Lower lobe of right lung (tissue), 2 donors: ENCODE results near the gene FSTL1. TPM values are rescaled to one million over a fixed set of nuclear protein-coding genes. Genes with fewer than 3 reads are reported as not detected.

Source experiments
- ATAC-seq, 2 donors: fragments of 200-7000 bp; cut with Tn5 transposase; one replicate each; pipeline ENCODE4 v1.9.1; 2020 to 2022; ENCODE audit warnings: mild to moderate bottlenecking in 2 of 2, moderate library complexity in 2 of 2
- DNase-seq: peaks from one replicate; pipeline ENCODE4 v3.0.0-alpha.2; 2020
- H3K27ac ChIP-seq: fragments of 200-600 bp; one replicate; pipeline ENCODE4 v1.8.0; 2022
- H3K27me3 ChIP-seq: fragments of 200-600 bp; one replicate; pipeline ENCODE4 v1.8.0; 2022; ENCODE audit warnings: low read depth
- H3K36me3 ChIP-seq: fragments of 200-600 bp; one replicate; pipeline ENCODE4 v1.8.0; 2022; ENCODE audit warnings: mild to moderate bottlenecking
- H3K4me1 ChIP-seq: fragments of 200-600 bp; one replicate; pipeline ENCODE4 v1.8.0; 2022
- H3K4me3 ChIP-seq: fragments of 200-600 bp; one replicate; pipeline ENCODE4 v1.8.0; 2022; ENCODE audit warnings: mild to moderate bottlenecking
- H3K9me3 ChIP-seq: fragments of 200-600 bp; one replicate; pipeline ENCODE4 v1.8.0; 2022
- intact Hi-C: fragments of 100-400 bp; cut with DNase I; formaldehyde crosslinking; loops from one replicate; pipeline ENCODE4 v1.11.0; 2022
- total RNA-seq: library from RNA; stranded (reverse); fragmentation: NEBNext Ultra II Directional; extraction: Animal tissue kit (Norgen Biotek cat#: 25700); gene quantifications from one replicate; pipeline ENCODE4 v1.2.1, GENCODE V29; 2021
- TF ChIP-seq, protein P1 (sequence below): fragments of 200-600 bp; IDR thresholded peaks from one replicate; pipeline ENCODE4 v1.8.0; 2022; ENCODE audit warnings: antibody characterized with exemption, mild to moderate bottlenecking
- donor health status: DM: no; HTN: yes; CAD: no; lungs with severe emphysema.

Gene FSTL1
- total RNA-seq, 1 donor from 2014 or later, result 233 TPM

DNA sequence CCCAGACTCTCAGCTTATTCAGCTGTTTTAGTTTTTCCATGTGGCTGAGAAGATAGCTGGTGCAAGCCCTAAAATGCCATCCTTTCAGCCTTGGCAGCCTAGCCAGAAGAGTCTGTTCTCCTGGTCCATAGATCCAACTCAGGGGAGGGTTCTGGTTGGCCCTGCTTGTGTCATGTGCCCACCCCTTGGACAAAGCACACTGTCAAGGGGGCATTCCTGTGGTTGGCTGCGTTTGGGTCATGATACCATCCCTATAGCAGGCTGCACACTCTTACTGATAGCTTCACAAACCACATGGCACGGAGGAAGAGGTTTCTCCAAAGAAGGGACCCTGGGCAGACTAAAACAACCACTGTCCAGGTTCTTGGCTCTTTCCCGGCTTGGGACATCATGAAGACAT is 8.4 kb upstream of the FSTL1 start:
- Histone ChIP-seq H3K9me3 (no peaks in the 10 kb centered on the region), H3K27me3 (no peaks in the 10 kb centered on the region), H3K4me3 (no peak overlapping the region), H3K27ac (no peak overlapping the region), H3K36me3 (no peaks in the 10 kb centered on the region), H3K4me1 (no peaks in the 10 kb centered on the region)
- DNase-seq (no peak), ATAC-seq (no peak)
- TF ChIP-seq, protein P1, sequence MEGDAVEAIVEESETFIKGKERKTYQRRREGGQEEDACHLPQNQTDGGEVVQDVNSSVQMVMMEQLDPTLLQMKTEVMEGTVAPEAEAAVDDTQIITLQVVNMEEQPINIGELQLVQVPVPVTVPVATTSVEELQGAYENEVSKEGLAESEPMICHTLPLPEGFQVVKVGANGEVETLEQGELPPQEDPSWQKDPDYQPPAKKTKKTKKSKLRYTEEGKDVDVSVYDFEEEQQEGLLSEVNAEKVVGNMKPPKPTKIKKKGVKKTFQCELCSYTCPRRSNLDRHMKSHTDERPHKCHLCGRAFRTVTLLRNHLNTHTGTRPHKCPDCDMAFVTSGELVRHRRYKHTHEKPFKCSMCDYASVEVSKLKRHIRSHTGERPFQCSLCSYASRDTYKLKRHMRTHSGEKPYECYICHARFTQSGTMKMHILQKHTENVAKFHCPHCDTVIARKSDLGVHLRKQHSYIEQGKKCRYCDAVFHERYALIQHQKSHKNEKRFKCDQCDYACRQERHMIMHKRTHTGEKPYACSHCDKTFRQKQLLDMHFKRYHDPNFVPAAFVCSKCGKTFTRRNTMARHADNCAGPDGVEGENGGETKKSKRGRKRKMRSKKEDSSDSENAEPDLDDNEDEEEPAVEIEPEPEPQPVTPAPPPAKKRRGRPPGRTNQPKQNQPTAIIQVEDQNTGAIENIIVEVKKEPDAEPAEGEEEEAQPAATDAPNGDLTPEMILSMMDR, result no peak
- intact Hi-C loops, result no loop called here

DNA sequence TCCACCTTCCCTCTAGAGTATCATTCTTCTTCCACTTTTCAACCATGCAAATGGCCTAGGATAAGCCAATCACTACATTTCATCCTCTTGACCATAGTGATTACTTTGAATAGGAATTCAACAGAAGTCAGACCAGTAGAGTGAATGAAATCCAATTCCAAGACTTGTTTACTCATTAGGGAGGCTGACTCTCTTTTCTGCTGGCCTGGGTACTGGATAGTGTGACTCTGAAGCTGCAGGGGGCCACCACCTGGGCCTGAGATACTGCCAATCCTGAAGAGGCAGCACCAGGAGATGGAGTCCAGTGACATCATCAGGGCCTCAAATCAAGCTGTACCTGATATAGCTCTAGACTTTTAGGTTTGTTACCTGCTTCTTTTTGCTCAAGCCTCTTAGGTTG is 7.0 kb upstream of the FSTL1 start:
- ATAC-seq, result no peak
- intact Hi-C loops, result no loop called here
- TF ChIP-seq, protein P1, result no peak
- no peak for DNase-seq
- Histone ChIP-seq H3K27ac (no peak overlapping the region), H3K4me3 (no peak overlapping the region), H3K9me3 (no peaks in the 10 kb centered on the region), H3K4me1 (no peaks in the 10 kb centered on the region), H3K27me3 (no peaks in the 10 kb centered on the region), H3K36me3 (no peaks in the 10 kb centered on the region)

DNA sequence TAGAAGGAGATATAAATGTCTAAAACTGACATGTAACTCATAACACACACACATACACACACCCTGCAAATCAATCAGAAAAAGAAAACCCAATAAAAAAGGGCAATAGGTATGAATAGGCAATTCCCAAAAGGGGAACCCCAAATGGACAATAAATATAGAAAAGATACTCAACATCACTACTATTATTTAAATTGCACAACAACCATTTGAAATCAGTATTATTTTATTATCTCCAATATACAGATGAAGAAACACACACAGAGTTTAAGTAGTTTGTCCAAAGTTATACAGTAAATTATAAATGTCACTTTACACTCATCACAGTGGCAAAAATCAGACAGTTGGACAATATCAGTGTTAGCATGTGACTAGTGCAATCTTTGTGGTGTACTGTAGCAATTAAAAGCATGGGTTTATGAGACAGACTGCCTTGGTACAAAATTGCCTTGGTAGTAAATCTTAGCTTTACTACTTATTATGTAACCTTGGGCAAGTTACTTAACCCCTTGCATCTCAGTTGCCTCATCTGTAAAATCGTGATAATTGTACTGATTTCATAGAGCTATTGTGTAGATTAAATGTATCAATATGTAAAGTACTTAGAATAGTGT is 3.4 kb upstream of the FSTL1 start:
- DNase-seq, result no peak
- H3K27ac ChIP-seq, result no peak overlapping the region
- no peak for ATAC-seq
- H3K9me3 ChIP-seq, result no peaks in the 10 kb centered on the region
- TF ChIP-seq, protein P1, result no peak
- H3K27me3 ChIP-seq, result peaks cover 5% of the 10 kb centered on the region
- H3K36me3 ChIP-seq, result no peaks in the 10 kb centered on the region
- peaks cover 7% of the 10 kb centered on the region for H3K4me1 ChIP-seq
- H3K4me3 ChIP-seq, result no peak overlapping the region
- intact Hi-C loops, result no loop called here

DNA sequence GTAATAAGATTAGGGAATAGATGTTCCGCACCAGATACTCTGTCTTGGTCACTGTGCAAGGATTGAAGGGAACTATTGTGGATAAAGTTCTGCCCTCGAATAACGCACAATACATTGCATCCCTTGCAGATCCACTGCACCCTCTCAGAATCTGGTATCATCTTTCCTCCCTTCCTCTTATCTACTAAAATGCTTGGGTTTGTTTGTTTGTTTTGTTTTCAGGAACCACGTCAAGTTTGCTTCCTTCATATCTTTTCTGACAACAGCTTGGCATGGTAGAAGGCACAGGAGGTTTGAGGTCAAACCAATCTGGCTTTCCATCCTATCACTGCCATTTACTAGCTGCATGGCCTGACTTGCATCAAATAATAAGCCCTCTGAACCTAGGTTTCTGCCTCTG is 2.0 kb upstream of the FSTL1 start:
- Histone ChIP-seq H3K27me3 (peaks cover 5% of the 10 kb centered on the region), H3K9me3 (no peaks in the 10 kb centered on the region), H3K36me3 (no peaks in the 10 kb centered on the region), H3K4me3 (no peak overlapping the region), H3K4me1 (peaks cover 19% of the 10 kb centered on the region), H3K27ac (no peak overlapping the region)
- TF ChIP-seq, protein P1, result no peak
- DNase-seq (no peak), ATAC-seq (no peak)
- intact Hi-C loops, result no loop called here

DNA sequence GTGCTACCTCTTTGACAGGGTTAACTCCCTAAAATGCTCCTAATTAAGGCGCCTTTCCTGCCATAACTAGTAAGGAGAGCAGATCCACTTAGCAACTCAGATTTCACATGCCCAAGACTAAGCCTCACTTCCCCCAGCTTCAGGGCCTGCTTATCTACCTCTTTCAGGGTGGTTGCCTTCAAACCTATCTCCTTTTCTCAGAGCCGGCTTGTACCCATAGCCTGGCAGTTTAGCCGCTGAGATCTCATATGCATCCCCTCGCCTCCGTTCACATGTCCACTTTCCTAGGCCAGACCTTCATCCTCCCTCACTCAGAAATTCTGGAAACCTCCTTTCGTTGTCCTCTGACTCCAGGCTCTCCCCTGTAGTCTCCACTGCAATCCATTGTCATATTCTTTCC is 1.0 kb upstream of the FSTL1 start:
- H3K9me3 ChIP-seq, result no peaks in the 10 kb centered on the region
- peaks cover 25% of the 10 kb centered on the region for H3K4me1 ChIP-seq
- peaks cover 5% of the 10 kb centered on the region for H3K27me3 ChIP-seq
- no peaks in the 10 kb centered on the region for H3K36me3 ChIP-seq
- ATAC-seq (no peak), DNase-seq (no peak)
- TF ChIP-seq, protein P1, result no peak
- peak overlapping the region; percentile 79 for H3K4me3 ChIP-seq
- H3K27ac ChIP-seq, result no peak overlapping the region
- intact Hi-C loops, result no loop called here
